GM21723 (cell line): ENCODE results near the gene C5orf34.
A peak's percentile ranks its signal among the peaks of the same experiment; 100 is the strongest.
"Not testable (repeated sequence)": the region's sequence is repeated elsewhere in the genome, so short reads cannot be mapped to it uniquely, and the experiment has no call there.

Source experiments
- ATAC-seq: cut with Tn5 transposase; IDR thresholded peaks from one replicate; pipeline ENCODE4 v1.9.1; 2021; ENCODE audit warnings: mild to moderate bottlenecking, moderate library complexity; ENCODE audit not compliant: unreplicated experiment

Gene C5orf34

DNA sequence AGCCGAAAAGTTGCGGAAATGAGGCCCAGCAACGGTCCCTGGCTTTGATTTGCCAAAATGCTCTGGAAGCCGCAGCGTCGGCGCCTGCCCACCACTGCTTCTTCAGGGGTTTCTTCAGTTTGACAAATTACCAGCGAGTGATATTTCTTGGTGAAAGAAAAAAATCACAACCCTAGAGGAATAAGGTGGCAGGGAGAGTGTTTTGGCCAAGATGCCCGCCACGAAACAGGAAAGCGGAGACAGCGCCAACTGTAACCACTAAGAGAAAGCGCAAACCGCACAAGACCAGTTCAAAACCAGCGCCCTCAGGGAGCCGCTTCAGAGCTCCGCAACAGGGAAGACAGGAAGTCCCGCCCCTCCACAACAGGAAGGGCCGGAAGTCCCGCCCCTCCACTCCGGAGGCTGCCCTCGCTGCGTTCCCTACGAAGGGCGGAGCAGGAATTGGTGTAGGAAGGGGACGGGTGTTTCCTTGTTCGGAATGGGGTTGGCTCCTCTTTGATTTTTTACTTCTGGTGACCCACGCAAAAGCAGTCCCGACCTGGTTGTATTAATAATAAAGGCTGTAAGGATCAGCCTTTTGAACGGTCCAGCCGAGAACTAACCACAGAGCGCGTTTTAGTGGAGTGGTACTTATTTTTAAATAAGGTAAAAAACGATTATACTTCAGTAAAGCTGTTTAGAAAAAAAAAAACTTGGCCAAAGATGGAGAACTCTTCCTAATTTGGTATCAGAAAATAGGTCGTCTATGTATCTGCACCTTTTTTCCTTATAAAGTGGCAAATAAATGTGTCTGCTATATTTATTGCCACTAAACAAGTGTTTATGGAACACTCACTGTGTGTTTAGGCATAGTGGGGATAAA, at the start of gene C5orf34:
Gene C5orf34, minus strand, starts transcription at position 333 of the 862 bp plus-strand sequence. CDS start 5,809 bp downstream, outside the sequence.
- peak; percentile 99 for ATAC-seq

- ATAC-seq = no peak
Observed at GRCh38 chr5:43564289-43564850, 49.4 kb upstream of the C5orf34 start.

DNA sequence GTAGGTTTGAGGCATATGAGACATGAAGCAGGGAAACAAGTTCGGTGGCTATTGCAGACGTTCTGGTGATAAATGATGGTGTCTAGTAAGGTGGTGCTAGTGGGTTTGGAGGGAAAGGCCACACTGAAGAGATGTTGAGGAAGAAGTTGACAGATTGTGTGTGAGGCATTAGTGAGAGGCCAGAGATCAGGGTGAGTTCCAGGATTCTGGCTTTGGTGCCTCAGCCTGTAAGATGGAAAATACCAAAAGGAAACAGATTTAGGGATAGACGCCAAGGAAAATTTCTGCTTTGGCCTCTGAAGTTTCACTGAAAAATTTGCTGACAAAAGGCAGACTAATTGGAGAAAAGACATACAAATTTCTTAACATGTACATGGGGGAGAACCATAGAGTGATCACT, 48.4 kb upstream of the C5orf34 start:
- ATAC-seq = no peak

DNA sequence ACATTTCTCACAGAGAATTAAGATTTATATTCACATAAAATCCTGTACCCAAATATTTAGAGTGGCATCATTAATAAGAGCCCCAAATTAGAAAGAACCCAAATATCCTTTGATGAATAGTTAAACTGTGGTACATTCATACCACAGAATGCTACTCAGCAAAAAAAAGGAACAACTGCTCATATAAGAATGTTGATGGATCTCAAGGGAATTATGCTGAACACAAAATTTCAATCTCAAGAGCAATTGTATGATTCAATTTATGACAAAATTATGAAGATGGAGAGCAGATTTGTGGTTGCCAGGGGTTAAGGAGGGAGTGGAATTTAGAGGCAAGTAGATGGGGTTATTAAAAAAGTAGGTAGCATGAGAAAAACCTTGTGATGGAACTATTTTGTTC, 46.4 kb upstream of the C5orf34 start:
- no peak for ATAC-seq

DNA sequence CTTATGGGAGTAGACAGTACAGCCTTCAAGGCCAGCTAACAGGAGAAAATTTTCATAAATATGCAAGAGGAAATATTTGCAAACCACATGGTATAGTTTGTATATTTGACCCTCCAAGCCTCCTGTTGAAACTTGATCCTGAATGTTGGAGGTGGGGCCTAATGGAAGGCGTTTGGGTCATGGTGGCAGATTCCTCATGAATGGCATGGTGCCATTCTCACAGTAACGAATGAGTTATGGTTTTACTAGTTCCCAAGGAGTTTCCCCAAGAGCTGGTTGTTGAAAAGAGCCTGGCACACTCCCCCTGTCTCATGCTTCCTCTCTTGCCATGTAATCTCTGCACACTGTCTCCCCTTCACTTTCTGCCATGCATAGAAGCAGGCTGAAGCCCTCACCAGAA, 45.2 kb upstream of the C5orf34 start:
- no peak for ATAC-seq

DNA sequence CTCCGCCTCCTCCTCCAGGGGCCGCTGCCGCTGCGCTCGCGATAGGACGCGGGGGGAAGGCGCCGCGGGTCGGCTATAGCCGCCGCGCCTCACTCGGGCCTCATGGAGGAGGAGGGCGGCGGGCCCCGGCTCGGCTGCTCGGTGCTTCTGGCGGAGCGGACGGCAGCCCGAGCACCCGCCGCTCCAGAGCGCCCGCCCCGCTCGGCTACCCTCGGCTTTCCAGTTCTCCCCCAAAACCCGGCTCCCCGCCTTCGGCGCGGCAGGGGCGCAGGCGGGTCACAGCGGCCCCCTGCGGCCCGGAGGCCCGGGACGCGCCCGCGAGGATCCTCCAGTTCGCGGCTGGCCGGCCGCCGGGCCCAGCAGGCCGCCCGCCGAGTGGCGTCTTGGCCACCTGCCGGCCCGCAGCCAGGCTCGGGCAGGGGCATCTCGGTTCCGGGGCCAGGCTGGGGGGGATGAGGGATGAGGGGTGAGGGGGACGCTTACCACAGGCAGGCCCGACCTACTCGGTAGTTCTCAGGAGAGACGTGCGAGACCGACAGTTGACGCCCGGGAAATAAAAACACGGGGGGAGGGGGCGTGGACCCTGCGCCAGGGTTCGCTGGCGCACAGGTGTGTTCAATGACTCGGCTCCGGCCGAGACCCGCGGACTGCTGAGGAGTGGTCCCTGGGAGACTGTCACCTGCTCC, 42.1 kb upstream of the C5orf34 start, which contains the start of gene PAIP1:
Gene PAIP1, minus strand, starts transcription at position 221 of the 686 bp plus-strand sequence. CDS start 231 bp downstream, outside the sequence.
- ATAC-seq = peak; percentile 79

GRCh38 chr5:43556607-43556856, 41.6 kb upstream of the C5orf34 start:
- peak; percentile 91 for ATAC-seq

GRCh38 chr5:43555895-43556606, 41.1 kb upstream of the C5orf34 start:
- peak; percentile 40 for ATAC-seq

- no peak for ATAC-seq
Observed at GRCh38 chr5:43554497-43554896, 39.5 kb upstream of the C5orf34 start.

DNA sequence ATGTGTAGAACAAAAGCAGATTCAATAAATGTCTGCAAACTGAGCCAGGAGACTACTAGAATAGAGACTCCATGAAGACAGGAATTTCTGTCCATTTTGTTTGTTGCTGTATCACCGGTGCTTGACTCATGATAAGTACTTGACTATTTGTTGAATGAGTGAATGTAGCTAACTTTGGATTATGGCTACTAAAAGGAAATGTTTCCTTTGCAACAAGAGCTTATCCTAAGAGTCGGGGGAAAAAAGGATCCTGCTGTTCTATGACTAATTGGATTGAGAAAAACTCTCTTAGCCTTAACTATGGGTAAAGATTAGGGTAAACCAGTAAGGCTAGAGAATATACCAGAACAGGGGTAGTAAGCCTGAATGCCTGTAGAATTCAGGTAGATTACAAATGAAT, 38.4 kb upstream of the C5orf34 start:
- ATAC-seq = no peak

GRCh38 chr5:43551731-43552130, 36.8 kb upstream of the C5orf34 start:
- no peak for ATAC-seq

DNA sequence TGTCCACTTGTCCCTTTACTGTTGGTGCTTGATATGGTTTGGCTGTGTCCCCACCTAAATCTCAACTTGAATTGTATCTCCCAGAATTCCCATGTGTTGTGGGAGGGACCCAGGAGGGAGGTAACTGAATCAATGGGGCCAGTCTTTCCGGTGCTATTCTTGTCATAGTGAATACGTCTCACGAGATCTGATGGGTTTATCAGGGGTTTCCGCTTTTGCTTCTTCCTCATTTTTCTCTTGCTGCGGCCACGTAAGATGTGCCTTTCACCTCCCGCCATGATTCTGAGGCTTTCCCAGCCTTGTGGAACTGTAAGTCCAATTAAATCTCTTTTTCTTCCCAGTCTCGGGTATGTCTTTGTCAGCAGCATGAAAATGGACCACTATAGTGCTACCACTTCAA, 34.3 kb upstream of the C5orf34 start:
- not testable (repeated sequence) for ATAC-seq

- ATAC-seq = no peak
Observed at GRCh38 chr5:43548358-43548757, 33.4 kb upstream of the C5orf34 start.

DNA sequence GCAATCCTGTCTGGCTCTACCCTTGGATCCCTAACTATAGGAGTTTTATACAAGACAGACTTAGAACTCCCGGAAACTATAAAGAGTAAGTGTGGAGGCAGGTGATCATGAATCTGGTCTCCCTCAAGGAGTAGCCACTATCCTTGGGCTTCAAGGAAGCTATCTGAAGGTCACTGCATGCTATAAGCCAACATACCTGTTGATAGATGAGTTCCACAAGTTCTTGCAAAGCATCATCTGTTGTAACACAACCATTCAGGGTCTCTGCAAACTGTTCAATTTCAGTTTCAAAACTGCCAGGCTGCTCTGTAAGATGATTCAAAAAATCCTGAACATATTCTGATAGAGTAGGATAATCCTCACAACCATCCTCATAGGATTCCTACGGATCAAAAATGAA, 32.6 kb upstream of the C5orf34 start:
- no peak for ATAC-seq

GRCh38 chr5:43543434-43543833, 28.5 kb upstream of the C5orf34 start:
- no peak for ATAC-seq

DNA sequence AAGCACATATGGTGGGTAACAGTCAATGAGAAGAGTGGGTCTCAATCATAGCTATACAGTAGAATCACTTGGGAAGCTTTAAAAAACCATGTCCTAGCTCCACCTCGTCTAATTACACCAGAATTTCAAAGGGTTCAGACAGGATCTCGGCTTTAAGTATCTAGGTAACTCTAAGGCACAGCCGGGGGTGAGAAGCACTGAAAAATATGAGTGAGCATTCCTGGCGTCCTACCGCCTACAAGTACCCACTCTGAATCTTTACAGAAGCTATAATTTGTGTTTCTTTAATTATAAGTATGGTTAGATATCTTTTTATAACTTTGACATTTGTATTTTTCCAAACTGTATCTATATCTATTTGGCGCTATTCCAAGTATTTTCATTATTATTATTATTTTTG, 25.8 kb upstream of the C5orf34 start:
- ATAC-seq = no peak

DNA sequence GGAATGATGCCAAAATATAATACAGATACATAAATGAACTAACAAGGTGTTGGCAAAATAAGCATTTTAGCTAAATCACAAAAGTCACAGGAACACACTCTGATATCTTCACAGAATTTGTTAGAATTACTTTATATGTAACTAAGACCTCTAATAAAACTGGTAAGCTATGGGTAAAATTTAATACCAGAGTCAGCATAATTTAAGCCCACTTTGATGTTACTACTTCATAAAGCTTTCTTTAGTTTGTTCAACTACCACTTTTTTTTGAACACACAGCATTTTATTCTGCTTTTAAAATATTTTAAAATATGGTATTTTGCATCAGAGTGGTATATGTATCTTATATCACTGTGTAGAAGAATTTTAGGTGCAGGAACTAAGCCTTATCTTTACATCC, 22.0 kb upstream of the C5orf34 start:
- no peak for ATAC-seq

DNA sequence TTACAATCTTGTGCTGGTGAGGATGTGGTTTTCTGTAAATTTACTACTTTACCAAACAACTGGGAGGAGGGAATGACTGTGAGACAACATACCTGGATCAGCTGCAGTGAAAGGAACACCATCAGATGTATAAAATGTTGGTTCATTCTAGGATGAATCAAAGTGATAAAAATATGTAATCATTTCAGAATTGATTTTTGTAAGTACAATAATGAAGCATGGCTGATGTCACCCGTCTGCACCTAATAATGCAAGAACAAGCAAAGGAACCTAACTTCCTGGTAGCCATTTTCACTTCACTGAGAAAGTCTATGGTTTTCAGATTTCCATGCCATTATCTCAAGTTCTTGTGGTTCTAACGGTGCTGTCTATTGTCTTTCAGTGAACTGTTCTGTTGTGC, 18.7 kb upstream of the C5orf34 start:
- no peak for ATAC-seq

GRCh38 chr5:43530648-43531047, 15.7 kb upstream of the C5orf34 start:
- peak; percentile 74 for ATAC-seq

DNA sequence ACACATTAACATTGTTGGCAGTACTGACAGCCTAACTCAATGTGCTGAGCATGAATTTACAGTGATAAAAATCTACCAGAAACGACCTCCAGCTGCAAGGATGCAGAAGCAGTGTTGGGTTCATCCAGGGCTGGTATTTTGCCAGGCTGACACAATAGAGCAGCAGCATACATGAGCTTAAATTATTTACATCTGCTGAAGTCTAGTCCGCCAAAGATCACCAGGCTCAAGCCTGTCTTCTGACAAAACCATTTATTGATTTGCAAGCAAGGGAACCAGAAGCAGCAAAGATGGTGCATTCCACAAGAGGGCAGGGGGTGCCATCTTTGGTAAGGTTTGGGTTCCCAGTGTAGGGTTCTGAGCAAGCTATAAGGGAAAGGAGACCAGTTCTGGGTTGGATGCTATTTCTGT, 8.7 kb upstream of the C5orf34 start:
- ATAC-seq = no peak

GRCh38 chr5:43520615-43521014, 5.7 kb upstream of the C5orf34 start:
- ATAC-seq = no peak
